Daoy (cell line): ENCODE data around the gene BANF2. TPM values are rescaled to one million over a fixed set of nuclear protein-coding genes. Genes with fewer than 3 reads are reported as not detected.
A peak's percentile ranks its signal among the peaks of the same experiment; 100 is the strongest.
"Not testable (repeated sequence)": the region's sequence is repeated elsewhere in the genome, so short reads cannot be mapped to it uniquely, and the experiment has no call there.

Experiments used
- DNase-seq: peaks from one replicate; pipeline ENCODE4 v3.0.0-alpha.2; 2015; ENCODE audit warnings: low read depth
- total RNA-seq: library from RNA; depleted of rRNA; stranded (reverse); fragments of >200 nt; shearing (Covaris generic); gene quantifications from 2 replicates; pipeline ENCODE4 v1.2.3, GENCODE V29; 2014; rRNA removed

Gene BANF2
- not detected in 2 replicates for total RNA-seq

DNA sequence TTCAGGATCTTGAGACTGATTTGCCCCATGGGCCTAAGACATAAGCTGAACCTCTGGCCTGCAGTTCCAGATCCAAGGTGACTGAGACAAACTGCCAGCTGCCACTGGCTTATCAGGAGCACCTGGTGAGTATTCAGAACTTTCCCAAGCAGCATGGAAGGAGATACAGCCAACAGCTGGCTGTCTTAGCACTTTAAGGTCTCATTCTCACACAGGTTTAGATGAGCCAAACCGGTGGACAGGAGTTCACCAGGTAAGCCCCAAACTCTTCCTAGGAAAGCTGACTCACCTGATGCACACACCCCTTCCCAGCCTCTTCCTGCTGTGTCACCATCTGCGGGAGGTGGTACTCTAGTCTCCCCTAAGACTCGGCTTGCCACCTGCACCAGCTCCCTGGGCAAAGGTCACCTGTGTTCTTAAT is at the start of gene BANF2:
Gene BANF2 (plus strand): TSS at position 36 of the 421 bp plus-strand sequence. CDS start 25,060 bp downstream, outside the sequence.
- DNase-seq: no peak

DNA sequence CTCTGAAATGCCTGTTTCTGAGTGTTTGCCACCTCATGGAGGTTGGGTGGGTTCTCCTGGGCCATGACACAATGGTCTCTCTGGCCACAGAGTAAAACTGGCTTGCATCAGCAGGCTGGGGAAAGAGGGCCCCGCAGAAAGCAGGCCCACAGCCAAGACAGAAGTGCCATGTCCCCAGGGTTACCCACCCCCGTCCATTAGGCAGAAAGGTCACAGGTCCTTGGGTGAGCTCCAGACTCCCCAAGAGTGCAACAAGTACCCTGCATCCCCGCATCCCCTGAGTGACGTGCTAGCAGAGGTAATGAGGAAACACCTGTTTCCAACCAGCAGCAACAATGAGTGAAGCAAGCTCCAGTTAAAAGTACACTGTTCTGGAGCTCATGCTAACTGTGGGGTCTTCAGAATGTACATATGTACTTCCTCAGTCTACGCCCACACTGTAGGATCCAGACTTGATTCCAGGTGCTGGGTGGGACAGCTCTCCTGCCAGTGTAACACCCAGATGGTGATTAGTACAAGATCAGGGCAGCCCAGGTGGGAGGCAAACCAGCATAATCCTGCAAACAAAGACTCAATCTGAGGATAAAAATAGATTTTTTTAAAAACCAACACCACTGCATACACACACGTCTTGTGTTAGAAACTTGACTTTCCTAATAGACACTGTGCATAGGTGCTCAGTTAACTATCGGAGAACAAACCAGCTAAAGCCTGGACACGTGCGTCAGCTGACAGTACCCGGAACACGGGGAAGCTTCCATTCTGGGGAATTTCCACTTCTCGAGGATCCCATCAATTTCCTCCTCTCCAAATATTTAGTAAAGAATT is 49.3 kb upstream of the BANF2 start:
- DNase-seq: no peak

DNA sequence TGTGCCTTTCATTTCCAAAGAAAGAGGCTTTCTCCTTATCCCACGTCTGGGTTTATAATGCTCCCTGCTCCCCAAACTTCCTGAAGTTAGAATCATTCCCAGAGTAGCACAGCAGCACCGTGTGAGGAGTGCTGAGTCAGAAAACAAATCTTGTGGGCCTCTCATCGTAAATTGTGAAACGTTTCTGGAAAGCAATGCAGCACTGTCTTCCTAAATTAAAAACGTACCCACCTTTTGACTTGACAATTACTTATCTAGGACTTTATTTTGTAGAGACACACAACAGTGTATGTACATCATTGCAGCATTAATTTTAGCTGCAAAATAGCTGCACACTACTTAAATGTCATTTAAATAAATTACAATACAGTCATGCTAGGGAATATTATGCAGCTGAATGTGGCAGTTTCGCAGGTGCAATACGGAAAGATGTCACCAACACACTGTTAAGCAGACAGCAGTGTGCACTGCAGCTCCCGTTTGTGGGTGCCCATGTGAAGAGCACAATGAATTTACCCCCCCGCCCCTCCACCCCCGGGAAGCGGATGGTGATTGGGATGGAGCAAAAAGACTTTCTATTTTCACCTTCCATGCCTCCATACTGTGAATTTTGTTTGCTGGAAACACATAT is 48.5 kb upstream of the BANF2 start:
- no peak for DNase-seq

DNA sequence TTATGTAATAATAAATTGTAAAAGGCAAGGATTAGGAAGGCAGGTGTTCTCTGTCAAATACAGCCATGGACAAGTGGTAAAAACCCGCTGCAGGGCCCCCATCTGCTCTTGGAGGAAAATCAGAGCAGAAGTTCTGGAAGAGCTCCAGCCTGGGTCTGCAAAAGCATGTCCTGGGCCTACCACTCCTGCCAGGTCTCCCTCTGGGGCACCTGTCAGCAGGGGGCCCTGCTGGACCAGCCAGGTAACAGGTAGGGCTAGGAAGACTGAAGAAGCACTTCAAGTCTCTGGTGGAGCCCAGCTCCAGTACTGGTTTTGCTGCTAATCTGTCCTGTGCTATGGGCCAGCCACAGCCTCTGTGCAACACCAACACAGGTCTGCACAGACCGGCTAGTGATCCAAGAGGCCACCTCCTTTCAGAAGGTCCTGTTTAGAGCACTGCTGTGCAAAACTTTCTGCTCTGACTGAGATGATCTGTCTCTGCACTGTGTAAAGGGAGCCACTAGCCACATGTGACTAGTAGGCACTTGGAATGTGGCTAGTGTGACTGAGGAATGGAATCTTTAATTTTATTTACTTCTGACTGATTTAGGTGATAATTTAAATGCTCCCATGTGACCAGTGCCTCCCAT is 47.9 kb upstream of the BANF2 start:
- DNase-seq: no peak

DNA sequence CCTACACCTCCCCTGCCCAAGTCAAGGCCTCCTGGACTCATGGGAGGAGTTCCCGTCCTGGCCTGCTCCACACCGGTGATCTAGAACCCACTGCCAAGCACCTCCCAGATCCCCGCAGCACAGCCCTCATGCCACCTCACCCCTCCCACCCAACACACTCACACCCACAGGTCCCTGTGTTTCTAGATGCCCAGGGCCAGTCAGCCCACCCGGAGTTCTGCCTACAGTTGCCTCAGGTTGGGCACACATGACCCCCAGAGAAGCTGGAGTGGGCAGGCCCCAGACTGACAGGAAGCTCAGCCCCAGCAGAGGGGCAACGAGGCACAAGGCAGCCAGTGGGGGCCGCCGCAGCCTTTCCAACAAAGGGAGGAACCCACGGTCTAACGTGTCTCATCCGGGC is 47.4 kb upstream of the BANF2 start:
- DNase-seq: no peak

DNA sequence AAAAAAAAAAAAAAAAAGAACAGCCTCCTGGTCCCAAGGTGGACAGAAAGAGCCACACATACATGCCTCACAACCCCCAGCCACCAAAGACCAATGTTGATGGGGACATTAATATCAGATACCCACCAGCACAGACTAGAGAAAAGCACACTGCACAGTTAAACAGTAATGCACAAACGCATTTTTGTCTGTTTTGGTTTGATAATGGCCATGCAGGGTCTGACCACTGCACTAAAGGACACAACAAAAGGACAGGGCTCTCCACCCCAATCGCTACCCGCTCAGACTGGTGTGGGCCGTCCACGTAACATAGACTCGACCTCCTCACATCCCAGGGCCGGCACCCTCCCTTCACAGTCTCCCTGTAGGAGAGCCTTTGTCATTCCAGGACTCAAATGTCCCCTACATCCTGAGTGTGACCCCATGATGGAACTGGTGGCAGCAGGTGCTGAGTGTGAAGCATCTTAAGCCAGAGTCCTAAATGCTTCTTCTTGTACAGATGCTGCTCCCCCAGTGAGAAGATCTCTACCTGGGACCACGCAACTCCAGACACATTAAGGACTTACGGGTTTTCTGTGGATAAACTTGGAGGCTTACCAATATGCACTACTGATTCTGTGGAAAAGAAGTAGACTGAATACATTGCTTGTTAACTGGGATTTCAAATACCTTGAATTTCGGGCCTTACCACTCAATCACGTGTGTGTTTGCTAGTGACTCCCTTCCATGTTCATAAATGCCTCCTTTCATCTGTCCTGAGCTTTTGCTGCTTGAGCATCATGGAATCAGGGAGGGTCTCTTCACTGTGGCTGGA is 45.7 kb upstream of the BANF2 start:
- no peak for DNase-seq

DNA sequence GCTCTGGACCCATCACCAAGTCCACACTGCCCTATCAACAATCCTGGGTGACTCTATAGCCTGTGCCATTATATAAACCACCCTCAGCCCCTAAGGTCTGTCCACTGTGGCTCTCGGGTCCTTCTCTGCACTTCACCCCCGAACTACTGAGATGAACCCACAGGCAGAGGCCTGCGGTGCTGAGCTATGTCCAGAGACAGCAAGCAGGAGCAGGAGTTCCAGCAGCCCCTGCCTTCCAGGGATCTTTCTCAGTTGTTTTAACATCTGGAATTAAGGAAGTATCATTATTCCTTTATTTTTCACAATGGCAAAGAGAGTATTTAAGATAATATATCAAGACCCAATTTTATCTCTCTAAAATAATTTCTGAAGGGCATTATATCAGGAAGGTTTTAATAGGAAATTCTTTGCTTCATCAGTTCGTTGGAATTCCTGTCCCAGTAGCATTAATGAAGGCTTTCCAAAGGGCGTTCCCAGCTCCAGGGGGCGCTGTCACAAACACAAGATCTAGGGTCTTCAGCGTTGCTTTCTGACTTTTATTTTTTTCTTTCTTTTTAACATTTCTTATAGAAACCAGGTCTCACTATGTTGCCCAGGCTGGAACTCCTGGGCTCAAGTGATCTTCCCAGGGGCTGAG is 45.0 kb upstream of the BANF2 start:
- DNase-seq: peak; percentile 51

DNA sequence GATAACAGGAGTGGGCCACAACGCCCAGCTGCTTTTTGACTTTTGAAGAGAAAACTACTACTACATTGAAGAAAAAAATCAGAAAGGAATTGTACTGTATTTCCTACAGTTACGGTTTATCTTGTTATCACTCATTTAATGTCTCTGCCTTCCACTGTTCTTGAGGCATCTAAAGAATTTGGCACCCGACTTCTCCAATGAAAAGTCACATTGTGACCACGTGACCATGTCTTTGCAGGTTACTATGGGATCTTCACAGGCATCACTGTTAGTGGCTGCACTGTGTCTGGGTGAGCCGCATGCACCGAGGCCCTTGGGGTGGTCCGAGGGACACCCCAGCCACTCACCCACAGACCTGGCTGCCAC is 44.5 kb upstream of the BANF2 start:
- DNase-seq: no peak

DNA sequence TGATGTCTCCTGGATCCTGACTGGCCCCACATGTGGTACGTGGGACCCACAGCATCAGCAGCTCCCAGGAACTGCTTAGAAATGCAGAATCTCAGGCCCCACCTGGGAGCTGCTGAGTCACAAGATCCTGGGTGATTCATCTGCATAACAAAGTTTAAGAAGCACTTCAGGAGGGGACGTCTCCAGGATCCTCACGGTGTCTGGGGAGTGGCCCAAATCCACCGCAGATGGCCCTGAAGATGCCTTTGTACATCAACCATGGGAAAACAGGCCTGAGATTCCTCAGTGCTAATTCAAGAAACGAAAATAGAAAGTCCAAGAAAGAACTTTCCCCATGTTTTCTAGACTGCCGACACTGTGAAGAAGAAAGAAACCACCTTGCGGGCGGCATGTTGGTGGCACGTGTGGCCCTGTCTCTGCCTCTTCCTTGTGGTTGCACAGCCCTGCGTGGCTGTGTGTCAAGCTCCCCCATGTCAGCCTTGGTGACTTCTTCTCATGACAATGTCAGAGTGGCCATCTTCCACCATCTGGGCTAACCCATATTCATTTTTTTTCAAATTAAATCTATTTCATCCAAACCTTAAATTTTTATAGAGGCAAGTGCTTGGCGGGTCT is 43.8 kb upstream of the BANF2 start:
- DNase-seq: no peak

DNA sequence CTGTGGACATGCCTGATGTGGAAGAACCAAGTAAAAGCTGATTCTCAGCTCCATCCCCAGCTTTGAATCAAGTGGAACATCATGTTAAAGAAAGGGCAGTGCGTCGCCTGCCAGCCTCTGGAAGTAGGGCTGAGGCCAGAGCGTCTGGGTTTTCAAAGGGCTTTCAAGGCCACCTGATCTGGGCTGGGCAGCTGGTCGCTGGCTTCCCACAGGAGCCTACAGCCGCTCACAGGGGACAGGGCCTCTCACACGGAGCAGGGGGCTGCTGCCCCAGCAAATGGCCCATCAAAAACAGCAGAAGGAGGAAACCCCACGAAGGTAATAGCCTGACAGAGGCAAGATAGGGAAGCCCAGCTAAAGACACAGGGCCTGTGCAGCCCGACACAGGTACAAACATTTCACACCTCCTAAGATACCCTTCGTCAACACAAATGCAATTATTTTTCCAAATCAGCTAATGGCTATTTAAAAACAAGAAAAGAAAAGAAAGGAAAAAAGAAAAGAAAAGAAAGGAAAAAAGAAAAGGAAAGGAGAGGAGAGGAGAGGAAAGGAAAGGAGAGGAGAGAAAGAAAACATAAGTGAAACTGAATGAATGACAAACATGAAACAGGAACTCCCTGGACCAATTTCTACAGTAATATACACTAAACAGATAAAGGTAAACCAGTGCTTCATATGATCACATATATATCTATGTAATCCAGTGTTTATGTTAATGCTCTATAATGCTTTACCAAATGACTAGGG is 42.5 kb upstream of the BANF2 start:
- no peak for DNase-seq

DNA sequence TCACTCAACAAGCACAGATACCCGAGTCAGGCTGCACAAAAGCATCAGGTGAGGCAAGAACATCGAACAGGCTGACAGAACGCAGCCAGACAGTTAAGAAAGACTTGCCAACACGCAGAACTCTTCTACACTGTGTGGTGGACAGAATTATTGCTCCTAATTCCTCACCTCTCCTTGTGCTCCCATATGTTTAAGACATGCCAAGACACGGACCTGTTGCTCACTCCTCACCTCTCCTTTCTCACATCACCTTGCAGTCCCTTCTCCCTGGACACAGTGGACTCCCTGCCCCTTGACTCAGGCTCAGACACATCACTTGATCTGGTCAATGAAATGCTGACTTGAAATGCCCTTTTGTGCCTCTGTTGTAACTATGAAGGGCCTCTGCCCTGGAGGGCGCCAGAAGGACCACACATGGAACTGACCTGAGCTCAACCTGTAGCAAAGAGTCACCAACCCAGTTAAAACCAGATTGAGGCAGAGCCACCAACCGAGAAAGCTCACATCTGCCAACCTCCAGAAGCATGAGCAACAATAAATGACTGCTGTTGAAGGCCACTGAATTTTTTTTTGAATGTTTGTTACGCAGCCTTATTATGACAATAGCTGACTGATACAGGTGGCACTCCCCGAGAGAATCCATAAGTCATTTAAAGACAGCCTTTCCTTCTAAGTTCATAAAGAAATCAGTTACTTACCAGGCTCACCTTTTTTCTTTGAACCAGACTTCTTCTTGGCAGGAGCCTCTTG is 41.7 kb upstream of the BANF2 start:
- DNase-seq: no peak

DNA sequence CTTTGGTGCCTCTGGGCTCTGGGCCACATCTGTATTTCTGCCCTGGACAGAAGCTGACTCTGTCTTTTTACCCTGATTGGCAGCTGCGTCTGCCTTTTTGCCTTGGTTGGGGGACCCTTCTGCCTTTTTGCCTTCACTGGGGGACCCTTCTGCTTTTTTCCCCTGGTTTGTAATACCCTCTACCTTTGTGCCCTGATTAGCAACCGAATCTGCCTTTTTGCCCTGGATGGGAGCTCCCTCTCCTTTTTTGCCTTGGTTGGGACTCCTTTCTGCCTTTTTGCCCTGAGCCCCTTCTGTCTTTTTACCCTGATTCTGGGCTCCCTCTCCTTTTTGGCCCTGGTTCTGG is 41.1 kb upstream of the BANF2 start:
- no peak for DNase-seq

DNA sequence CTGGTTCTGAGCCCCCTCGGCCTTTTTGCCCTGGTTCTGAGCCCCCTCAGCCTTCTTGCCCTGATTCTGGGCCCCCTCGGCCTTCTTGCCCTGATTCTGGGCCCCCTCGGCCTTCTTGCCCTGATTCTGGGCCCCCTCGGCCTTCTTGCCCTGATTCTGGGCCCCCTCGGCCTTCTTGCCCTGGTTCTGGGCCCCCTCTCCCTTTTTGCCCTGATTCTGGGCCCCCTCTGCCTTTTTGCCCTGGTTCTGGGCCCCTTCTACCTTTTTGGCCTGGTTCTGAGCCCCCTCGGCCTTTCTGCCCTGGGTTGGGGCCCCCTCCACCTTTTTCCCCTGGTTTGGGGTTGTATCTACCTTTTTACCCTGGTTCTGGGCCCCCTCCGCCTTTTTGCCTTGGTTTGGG is 40.4 kb upstream of the BANF2 start:
- DNase-seq: not testable (repeated sequence)

DNA sequence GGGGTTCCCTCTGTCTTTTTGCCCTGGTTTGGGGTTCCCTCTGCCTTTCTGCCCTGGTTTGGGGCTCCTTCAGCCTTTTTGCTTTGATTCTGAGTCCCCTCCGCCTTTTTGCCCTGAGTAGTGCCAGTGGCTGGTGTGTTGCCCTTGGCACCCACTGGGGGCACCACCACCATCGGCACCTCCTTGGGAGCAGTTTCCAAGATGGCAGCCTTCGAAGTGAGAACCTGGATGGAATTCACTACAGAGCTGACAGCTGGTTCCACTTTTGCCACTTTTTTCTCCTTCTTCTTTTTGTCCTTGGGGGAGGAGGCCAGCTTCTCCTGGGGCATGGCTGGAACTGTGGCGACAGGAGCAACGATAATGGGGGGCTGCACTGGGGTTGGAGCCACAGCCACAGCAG is 40.0 kb upstream of the BANF2 start:
- no peak for DNase-seq

DNA sequence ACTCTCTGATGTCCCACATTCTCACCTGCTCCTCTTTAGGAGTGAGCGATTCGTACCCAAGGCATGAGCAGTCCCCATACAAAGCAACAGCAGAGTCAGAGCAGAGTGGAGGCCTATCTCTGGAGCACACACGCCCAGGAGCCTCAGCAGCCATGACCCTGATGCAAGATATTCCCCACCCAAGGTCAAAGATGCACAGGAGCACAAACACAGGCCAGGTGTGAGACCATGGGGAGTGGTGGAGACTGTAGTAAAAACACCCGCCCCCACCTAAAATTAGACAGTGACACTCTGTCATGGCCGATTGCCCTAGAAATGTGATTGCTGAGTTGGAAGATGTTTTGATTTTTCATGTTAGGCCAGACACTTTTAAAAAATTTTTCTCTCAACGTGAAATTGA is 39.1 kb upstream of the BANF2 start:
- DNase-seq: no peak

DNA sequence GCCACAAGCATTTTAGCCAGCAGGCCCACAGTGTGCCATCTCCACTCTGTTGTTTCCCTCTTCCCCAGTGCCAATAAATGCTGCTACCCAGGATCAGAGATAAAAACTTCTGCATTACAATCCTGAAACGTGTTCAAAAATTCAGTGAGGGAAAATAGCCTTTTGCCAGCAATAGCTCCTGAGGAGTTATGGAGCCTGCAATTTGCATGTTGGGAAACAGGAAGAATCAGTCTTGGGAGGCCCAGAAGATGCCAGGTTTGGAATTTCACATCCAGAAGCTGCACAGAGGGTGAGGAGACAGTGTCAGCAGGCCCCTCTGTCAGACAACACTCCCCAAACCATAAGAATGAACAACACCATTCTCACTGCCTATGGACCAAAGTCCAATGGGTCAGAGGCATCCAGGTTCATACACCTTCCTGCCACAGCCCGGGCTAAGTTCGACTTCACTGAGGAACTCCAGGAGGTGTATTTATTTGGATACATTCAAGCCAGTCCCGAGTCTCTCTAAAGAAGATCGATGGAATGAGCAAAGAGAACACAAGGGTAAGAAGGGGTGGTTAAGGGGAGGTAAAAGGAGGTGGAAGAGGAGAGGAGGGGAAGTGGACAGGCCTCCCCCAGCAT is 38.5 kb upstream of the BANF2 start:
- DNase-seq: no peak

DNA sequence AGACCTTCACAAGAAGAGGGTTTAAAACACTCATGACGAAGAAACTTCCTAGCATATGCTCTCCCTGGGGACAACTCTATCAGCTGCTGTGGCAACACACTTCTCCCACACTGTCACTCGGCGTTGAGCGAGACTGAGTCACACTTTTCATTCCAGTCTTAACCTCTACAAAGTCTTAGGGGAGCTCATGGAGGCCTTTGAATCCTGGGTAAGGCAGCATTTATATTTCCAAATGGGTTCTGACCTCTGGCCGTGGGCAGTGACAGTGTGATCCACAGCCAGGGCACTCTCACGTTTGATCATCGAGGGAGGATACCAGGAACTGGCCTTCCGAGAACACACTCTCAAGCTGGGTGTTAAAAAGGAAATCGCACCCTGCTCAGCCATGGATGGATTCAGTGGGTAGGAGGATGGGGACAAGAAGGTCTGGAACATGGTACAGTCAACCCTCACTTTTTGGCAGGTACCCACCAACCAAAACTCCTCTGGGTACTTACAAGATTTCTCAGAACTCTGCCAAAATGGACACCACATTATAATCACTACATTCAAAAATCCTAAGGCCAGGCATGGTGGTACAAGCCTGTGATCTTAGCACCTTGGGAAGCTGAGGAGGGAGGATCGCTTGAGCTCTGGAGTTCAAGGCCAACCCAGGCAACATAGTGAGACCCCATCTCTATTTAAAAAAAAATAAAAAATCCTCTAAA is 37.3 kb upstream of the BANF2 start:
- DNase-seq: peak; percentile 11

DNA sequence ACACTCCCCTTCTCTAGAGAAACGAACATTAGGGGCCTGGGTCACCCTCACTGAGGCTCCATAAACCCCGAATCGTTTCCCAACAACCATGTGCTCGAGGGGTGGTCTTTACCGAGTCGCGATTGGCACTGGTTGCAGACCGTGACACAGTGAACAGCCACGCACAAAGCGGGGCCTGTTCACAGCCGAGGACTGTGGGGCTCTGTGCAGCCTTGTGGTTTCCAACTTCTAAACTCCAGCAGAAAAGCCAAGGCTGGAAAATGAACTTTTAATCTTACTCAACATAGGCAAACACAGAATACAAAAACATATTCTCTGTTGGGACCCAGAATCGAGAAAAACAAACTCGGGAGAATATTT is 36.7 kb upstream of the BANF2 start:
- no peak for DNase-seq

DNA sequence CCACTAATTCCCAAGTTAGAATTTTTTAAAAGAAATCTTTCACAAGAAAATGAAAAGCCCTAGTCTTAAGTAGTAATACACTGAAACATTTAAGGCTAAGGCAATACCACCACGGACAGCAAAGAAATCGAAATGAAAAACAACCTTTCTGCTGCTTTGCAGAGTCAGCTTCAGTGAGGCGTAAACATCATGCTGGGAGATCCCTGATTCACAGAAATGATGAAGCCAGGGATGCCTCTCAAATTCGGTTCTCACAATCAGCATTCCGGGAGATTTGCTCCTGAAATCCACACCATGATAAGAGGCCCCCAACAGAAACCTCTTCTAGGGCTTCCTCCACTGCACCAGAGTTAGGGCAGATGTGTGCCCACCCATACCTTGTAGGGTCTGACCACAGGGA is 36.3 kb upstream of the BANF2 start:
- no peak for DNase-seq
